ENCODE data around the gene GCC2.
"Not testable (repeated sequence)": the region's sequence is repeated elsewhere in the genome, so short reads cannot be mapped to it uniquely, and the experiment has no call there.

GCC2 gene

GRCh38 chr2:108446703-108447102, 2.3 kb upstream of the GCC2 start:
- DNase-seq = no peak

DNA sequence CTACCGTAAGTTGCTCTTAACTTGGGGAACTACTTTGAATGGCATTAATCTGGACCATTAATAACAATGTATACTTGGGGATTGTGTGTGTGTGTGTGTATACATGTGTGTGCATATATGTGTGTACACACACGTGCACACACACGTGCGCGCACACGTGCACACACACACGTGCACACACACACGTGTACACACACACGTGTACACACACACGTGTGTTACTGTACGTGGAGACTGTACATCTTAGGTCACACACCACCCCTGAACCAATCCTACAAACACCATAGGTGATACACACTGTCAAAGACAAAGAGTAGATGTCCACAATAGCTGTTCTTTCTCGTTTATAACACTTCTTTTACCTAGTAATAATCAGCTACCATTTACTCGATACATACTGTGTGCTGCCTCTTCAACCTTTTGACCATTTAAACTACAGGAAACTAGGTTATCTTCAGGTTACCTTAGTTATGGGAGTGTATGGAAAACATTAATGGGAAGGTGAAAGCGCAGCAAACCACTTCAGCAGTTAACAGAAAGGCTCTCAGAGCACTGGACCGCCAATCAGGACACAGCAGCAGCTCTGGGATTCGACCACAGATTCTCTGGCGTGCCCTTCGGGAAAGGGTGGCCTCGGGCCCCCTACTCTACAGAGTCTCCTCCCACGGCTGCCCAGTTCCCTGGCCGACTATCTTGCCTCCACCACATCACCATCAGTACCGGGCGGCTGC, 894 bp upstream of the GCC2 start:
- no peak for DNase-seq

- DNase-seq = peak in 1 of 2 donors; percentile 8
These were observed 564 bp downstream of the GCC2 start for GRCh38 chr2:108449410-108450130.

- no peak for DNase-seq
These were observed 1.9 kb downstream of the GCC2 start for GRCh38 chr2:108450863-108451262.

GRCh38 chr2:108451976-108452375, 3.0 kb downstream of the GCC2 start:
- no peak for DNase-seq

GRCh38 chr2:108453530-108453929, 4.5 kb downstream of the GCC2 start:
- not testable (repeated sequence) for DNase-seq

DNA sequence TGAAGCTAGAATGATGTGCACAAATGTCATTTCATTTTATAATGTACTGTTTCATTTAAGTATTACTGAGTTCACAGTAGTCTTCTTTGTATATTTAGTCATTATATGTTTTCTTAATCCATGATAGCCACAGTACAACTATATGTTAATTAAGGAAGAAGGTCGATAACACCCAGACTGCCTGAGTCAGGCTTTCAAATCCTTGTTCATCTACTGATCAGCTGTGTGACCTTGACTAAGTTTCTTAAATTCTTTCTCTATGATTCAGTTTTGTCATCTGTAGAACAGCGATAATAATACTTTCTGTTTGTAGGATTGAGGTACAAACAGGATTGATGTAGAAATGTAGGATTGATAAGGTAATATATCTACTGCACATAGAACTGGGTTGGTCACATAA, 5.4 kb downstream of the GCC2 start:
- DNase-seq = no peak

DNA sequence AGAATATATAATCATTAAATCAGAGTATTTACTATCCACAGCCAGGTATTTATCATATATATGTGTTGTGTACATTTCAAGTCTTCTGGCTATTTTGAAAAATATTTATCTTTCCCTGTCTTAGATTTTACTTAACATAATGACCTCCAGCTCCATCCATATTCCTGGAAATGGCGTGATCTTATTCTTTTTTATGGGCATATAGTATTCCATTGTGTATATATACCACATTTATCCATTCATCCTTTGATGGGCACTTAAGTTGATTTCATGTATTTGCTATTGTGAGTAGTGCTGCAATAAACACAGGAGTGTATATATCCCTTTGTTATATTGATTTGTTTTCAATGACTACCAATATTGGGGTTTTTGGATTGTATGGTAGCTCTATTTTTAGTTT, 6.6 kb downstream of the GCC2 start:
- no peak for DNase-seq

DNA sequence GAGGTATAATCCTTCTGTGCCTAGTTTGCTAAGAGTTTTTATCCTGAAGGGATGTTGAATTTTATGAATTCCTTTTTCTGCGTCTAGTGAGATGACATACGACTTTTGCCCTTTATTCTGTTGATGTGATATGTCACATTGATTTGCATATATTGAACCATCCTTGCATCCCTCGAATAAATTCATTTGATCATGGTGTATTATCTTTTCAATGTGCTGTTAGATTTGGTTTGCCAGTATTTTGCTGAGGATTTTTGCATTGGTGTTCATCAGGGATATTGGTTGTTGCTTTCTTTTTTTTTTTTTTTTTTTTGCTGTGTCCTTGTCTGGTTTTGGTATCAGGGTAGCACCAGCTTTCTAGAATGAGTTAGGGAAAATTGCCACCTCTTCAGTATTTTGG, 9.1 kb downstream of the GCC2 start:
- no peak for DNase-seq

DNA sequence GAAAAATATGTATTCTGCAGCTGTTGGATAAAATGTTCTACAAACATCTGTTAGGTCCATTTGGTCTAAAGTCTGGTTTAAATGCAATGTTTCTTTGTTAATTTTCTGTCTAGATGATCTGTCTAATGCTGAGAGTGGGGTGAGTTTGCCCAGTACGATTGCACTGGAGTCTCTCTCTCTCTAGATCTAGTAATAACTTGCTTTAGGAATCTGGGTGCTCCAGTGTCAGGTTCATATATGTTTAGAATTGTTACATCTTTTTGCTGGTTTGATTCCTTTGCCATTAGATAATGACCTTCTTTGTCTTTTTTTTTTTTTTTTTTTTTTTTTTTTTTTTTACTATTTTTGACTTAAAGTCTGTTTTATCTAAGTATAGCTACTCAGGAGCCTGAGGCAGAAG, 10.4 kb downstream of the GCC2 start:
- DNase-seq = no peak

DNA sequence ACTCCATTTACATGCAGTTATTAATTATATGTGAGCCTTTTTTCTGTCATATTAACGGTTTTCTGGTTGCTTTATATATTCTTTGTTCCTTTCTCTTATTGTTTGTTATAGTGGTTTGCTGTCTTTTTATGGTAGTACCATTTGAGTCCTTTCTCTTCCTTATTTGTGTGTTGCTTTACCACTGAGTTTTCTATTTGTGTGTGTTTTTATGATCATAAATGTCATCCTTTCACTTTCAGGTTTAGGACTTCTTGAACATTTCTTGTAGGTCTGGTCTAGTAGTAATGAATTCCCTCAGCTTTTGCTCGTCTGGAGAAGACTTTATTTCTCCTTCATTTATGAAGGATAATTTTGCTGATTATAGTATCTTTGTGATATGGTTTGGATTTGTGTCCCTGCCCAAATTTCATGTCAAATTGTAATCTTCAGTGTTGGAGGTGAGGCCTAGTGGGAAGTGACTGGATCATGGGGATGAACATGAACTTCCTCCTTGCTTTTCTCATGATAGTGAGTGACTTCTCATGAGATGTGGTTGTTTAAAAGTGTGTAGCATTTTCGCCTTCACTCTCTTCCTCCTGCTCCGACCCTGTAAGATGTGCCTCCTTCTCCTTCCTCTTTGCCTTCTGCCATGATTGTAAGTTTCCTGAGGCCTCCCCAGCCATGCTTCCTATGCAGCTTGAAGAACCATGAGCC, 11.5 kb downstream of the GCC2 start:
- DNase-seq = no peak

GRCh38 chr2:108477099-108477498, 28.1 kb downstream of the GCC2 start:
- DNase-seq = no peak

GRCh38 chr2:108485253-108485652, 36.2 kb downstream of the GCC2 start:
- DNase-seq = no peak

GRCh38 chr2:108490506-108491122, 41.6 kb downstream of the GCC2 start:
- no peak for DNase-seq

DNA sequence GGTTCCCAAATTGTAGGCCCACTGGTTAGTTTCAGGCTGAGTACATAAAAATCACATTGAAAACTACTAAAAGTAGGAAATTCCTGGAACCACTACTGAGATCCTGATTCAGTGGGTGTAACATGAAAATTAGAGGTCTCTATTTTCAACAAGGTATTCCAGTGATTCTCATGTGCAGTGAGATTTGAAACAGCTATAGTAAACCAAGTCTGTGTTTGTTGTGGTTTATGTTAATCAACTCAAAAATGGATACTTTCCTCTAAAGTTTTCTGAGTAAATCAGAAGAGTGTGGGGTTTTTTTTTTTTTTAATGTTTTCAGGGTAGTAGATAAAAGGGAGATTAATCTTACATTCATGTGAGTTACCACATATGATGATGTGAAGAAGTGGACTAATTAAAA, 42.8 kb downstream of the GCC2 start:
- no peak for DNase-seq

DNA sequence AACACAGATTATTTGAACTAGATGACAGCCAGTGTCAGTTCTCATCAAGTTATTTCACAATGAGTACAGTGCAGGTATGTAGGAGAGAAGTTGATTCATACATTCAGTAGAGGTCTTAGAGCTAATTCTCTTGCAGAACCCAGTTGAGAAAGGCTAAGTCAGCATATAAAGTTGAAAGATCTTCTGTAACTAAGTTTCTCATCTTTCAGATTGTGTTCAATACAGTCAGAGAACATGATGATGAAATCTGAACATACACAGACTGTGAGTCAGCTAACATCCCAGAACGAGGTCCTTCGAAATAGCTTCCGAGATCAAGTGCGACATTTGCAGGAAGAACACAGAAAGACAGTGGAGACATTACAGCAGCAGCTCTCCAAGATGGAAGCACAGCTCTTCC, 43.4 kb downstream of the GCC2 start:
- no peak for DNase-seq

- DNase-seq = not testable (repeated sequence)
These were observed 47.2 kb downstream of the GCC2 start for GRCh38 chr2:108496167-108496566.

- DNase-seq = not testable (repeated sequence)
These were observed 58.6 kb downstream of the GCC2 start for GRCh38 chr2:108507620-108508019.

GRCh38 chr2:108512431-108512830, 63.4 kb downstream of the GCC2 start:
- not testable (repeated sequence) for DNase-seq

DNA sequence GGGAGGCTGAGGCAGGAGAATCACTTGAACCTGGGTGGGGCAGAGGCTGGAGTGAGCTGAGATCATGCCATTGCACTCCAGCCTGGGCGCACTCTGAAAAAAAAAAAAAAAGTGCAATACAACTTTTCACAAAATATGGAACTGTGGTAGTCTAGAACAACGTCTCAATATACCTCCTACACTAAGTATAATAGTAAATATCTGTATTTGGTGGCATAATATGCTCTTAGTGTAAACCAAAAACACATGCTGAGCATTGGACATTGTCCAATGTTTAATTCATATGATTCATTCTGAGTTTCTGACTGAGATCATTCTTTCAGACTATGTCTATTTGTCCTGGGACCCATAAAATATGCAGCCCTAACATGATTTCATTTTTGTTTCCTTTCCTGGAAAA, 65.5 kb downstream of the GCC2 start:
- DNase-seq = not testable (repeated sequence)

DNA sequence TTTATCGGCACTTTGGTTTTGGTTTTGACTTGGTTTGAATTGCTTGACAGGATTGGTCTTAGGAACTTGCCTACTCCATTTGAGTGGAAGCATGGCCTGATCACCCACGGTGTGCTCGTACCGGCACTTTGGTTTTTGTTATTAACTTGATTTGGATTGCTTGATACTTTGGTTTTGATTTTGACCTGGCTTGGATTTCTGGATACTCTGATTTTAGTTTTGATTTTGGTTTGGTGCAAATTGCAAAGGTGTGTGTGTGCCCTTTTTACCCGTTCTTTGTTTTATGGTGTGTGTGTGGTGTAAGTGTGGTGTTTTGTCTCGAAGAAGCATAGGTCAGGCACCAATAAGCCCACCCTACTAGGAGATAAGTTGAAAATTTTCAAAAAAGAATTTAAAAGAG, 75.7 kb downstream of the GCC2 start:
- DNase-seq = not testable (repeated sequence)

- not testable (repeated sequence) for DNase-seq
These were observed 76.3 kb downstream of the GCC2 start for GRCh38 chr2:108525258-108525657.

- DNase-seq = no peak
These were observed 82.7 kb downstream of the GCC2 start for GRCh38 chr2:108531674-108532055.

All from stimulated activated CD4-positive, alpha-beta T cell treated with anti-CD3 and anti-CD28 coated beads, Interleukin-2, amount 100 ng/mL, for 48 hours (primary cell).